NT2/D1 (cell line): Measurements from ENCODE around the gene ATAT1.

ENCODE experiments used
- DNase-seq: peaks from one replicate; pipeline ENCODE4 v3.0.0-alpha.2; 2011; ENCODE audit warnings: low read depth, low spot score
- H3K27me3 ChIP-seq: 2 replicates; pipeline ENCODE4 v1.6.0; 2011; ENCODE audit warnings: mild to moderate bottlenecking; ENCODE audit not compliant: insufficient read length, insufficient read depth
- H3K36me3 ChIP-seq: 2 replicates; pipeline ENCODE4 v1.6.1; 2011; ENCODE audit warnings: mild to moderate bottlenecking, low read length, mixed read lengths; ENCODE audit not compliant: insufficient read depth, insufficient read length
- H3K4me1 ChIP-seq: 2 replicates; pipeline ENCODE4 v1.5.1; 2011; ENCODE audit not compliant: insufficient read depth, insufficient read length
- H3K4me3 ChIP-seq: 2 replicates; pipeline ENCODE4 v1.5.1; 2011; ENCODE audit warnings: low read depth; ENCODE audit not compliant: insufficient read length
- H3K9ac ChIP-seq: 2 replicates; pipeline ENCODE4 v1.6.0; 2011; ENCODE audit warnings: low read depth; ENCODE audit not compliant: insufficient read length
- H3K9me3 ChIP-seq: 2 replicates; pipeline ENCODE4 v1.5.1; 2011; ENCODE audit warnings: mild to moderate bottlenecking, low read length; ENCODE audit not compliant: insufficient read depth
- SUZ12 ChIP-seq: IDR thresholded peaks from 2 replicates; pipeline ENCODE4 v1.6.1; 2011; ENCODE audit not compliant: insufficient read length, insufficient read depth; ENCODE audit errors: extremely low read depth
- YY1 ChIP-seq: IDR thresholded peaks from 2 replicates; pipeline ENCODE4 v1.6.1; 2011; ENCODE audit not compliant: insufficient read length, insufficient read depth
- ZNF274 ChIP-seq: IDR thresholded peaks from 2 replicates; pipeline ENCODE4 v1.6.1; 2011; ENCODE audit warnings: mild to moderate bottlenecking, low read depth, low read length

ATAT1 gene

GRCh38 chr6:30611150-30611855 lies 15.4 kb upstream of the ATAT1 start:
- no peaks in the 10 kb centered on the region for H3K4me1 ChIP-seq
- H3K36me3 ChIP-seq: peaks cover 86% of the 10 kb centered on the region
- no peaks in the 10 kb centered on the region for H3K27me3 ChIP-seq
- TF ChIP-seq YY1 (no peak), SUZ12 (no peak), ZNF274 (no peak)
- H3K4me3 ChIP-seq: no peak overlapping the region
- no peaks in the 10 kb centered on the region for H3K9me3 ChIP-seq
- no peak for DNase-seq
- no peak overlapping the region for H3K9ac ChIP-seq

DNA sequence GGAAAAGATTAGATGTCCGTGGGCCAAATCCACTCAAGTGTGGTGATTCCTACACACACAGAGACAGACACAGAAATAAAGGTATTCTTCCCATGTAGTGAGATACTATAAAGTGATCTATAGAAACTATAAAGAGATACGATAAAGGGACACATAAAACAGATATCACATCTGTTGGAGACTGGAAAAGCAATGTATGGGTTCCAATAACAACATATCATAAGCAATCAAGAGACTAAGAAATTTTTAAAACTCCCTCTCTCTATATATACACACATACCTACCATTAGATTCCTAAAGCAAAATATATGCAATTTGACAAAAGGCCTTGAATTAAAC lies 14.8 kb upstream of the ATAT1 start:
- Histone ChIP-seq H3K27me3 (no peaks in the 10 kb centered on the region), H3K36me3 (peaks cover 86% of the 10 kb centered on the region), H3K4me1 (no peaks in the 10 kb centered on the region), H3K9ac (no peak overlapping the region), H3K4me3 (no peak overlapping the region), H3K9me3 (no peaks in the 10 kb centered on the region)
- TF ChIP-seq ZNF274: no peak
- no peak for TF ChIP-seq SUZ12
- no peak for TF ChIP-seq YY1
- no peak for DNase-seq

DNA sequence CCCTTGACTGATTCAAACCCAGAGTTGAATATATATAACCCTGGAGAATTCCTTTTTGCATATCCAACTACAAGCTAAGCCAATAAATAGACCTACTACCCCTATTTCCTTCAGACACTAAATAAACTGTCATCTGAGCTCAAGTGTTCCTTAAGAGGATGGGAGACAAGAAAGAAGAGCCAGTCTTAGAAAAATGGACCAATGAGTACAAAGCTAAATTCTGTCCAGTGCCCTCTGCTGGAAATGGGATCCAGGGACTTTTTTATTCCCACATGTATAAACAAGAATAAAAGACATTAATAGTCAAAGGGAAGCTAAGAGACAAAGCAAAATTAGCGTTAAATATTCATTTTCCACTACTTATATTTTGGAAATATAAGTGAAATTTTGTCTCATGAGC lies 14.5 kb upstream of the ATAT1 start:
- Histone ChIP-seq H3K9ac (no peak overlapping the region), H3K36me3 (peaks cover 84% of the 10 kb centered on the region)
- DNase-seq: no peak

GRCh38 chr6:30612687-30613248 lies 13.9 kb upstream of the ATAT1 start:
- H3K4me3 ChIP-seq: no peak overlapping the region
- H3K9ac ChIP-seq: no peak overlapping the region
- TF ChIP-seq ZNF274 (no peak), YY1 (no peak), SUZ12 (no peak)
- no peaks in the 10 kb centered on the region for H3K27me3 ChIP-seq
- H3K36me3 ChIP-seq: peaks cover 79% of the 10 kb centered on the region
- H3K9me3 ChIP-seq: no peaks in the 10 kb centered on the region
- no peaks in the 10 kb centered on the region for H3K4me1 ChIP-seq
- no peak for DNase-seq

More for the DNA sequence above, 14.5 kb upstream of the ATAT1 start:
- no peaks in the 10 kb centered on the region for H3K9me3 ChIP-seq
- TF ChIP-seq YY1: no peak
- TF ChIP-seq ZNF274: no peak
- no peak for TF ChIP-seq SUZ12
- no peaks in the 10 kb centered on the region for H3K27me3 ChIP-seq
- no peaks in the 10 kb centered on the region for H3K4me1 ChIP-seq
- H3K4me3 ChIP-seq: no peak overlapping the region

GRCh38 chr6:30613251-30614043 lies 13.2 kb upstream of the ATAT1 start:
- Histone ChIP-seq H3K36me3 (peaks cover 73% of the 10 kb centered on the region), H3K9ac (no peak overlapping the region), H3K4me3 (no peak overlapping the region), H3K27me3 (no peaks in the 10 kb centered on the region), H3K4me1 (no peaks in the 10 kb centered on the region), H3K9me3 (no peaks in the 10 kb centered on the region)
- no peak for TF ChIP-seq ZNF274
- TF ChIP-seq SUZ12: no peak
- no peak for TF ChIP-seq YY1
- no peak for DNase-seq

DNA sequence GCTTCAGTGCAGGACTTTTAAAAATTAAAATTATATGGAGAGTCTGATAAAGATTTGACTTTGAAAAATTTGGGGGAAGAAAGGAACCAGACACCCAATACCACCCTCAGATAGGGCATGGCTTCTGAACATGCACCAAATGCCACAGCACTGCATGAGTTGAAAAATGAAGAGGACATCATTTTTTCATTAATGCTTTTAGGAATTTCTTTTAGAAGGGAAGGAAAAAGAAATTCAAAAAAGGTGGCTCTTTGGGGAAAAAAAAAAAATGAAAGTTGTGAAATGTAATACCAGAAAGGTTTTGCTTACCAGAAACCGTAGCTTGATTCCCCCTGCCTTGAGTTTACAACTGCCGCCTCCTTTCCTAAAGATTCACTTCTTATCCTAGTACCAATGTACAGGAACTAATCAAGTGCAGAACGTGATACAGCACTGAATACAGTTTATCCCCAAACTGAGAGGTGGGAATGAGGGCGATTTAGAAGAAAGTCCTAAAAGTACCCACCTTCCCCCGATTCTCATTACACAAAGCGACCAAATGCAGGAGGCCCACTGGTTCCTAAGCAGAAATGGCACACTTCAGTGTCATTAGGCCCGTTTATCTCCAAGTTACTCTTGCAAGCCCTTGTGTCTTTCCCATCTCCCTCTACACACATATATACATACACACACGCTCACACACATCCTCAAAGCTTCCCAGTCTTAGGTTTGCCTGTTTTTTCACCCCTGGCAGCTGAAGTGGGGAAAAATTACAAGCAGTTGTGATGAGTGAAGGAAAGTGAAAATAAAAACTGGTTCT lies 12.4 kb upstream of the ATAT1 start:
- peaks cover 67% of the 10 kb centered on the region for H3K36me3 ChIP-seq
- H3K9me3 ChIP-seq: no peaks in the 10 kb centered on the region
- no peak for TF ChIP-seq SUZ12
- TF ChIP-seq YY1: no peak
- H3K4me3 ChIP-seq: peak overlapping the region; percentile 12
- no peak for DNase-seq
- H3K4me1 ChIP-seq: no peaks in the 10 kb centered on the region
- H3K9ac ChIP-seq: peak overlapping the region; percentile 63
- no peaks in the 10 kb centered on the region for H3K27me3 ChIP-seq

DNA sequence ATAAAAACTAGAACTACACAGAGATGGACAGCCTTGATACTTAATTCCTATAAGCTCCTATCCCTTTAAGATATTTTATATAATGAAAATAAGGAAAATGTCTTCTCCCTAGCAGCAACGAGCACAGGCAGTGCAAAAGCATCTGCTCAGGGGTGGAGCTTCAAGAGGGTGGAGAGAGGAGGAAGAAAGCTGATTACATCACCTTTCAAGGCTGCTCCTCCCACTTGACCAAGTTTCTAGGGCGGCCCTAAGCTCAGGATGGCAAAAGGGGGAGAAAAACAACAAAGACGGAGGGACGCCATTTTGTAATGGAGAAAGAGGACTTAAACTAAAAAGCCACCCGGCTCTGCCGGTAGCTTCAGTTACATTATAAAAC lies 11.8 kb upstream of the ATAT1 start:
- Histone ChIP-seq H3K36me3 (peaks cover 67% of the 10 kb centered on the region), H3K4me1 (no peaks in the 10 kb centered on the region), H3K4me3 (peak overlapping the region; percentile 12), H3K9me3 (no peaks in the 10 kb centered on the region), H3K27me3 (no peaks in the 10 kb centered on the region), H3K9ac (peak overlapping the region; percentile 63)
- DNase-seq: peak; percentile 89
- TF ChIP-seq SUZ12 (no peak), YY1 (peak; percentile 71)
